ENCODE measurements around the gene A3GALT2. TPM values are rescaled to one million over a fixed set of nuclear protein-coding genes. Genes with fewer than 3 reads are reported as not detected.

Gene A3GALT2
- total RNA-seq, 1 donor: not detected

DNA sequence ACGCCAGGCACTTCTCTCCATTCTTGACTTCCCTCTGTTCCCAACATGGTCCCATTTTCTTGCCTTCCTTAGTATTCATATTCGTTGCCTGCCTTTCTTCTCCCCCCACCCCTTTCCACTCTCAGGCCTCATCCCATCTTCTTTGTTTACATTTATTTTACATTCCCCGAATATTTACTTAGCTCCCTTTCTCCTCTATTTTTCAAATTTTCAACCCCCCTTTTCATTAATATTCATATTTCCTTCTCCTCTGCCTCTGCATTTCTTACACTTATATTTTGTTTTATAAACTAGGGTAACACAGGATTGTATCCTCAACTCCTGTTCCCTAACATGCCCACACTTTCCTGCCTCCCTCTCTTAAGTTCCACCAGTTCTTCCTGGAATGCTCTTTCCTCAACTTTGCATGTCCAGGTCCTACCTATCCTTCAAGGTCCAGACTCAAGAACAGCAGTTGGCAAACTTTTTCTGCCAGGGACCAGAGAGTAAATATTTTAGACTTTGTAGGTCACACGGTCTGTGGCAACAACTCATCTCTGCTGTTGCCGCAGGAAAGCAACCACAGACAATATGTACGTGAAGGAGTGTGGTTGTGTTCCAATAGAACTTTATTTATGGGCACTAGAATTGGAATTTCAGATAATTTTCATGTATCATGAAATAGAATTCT, 29.8 kb upstream of the A3GALT2 start:
- DNase-seq (ENCODE audit: low read depth in 2 of 3, low spot score in 2 of 3): no peak

DNA sequence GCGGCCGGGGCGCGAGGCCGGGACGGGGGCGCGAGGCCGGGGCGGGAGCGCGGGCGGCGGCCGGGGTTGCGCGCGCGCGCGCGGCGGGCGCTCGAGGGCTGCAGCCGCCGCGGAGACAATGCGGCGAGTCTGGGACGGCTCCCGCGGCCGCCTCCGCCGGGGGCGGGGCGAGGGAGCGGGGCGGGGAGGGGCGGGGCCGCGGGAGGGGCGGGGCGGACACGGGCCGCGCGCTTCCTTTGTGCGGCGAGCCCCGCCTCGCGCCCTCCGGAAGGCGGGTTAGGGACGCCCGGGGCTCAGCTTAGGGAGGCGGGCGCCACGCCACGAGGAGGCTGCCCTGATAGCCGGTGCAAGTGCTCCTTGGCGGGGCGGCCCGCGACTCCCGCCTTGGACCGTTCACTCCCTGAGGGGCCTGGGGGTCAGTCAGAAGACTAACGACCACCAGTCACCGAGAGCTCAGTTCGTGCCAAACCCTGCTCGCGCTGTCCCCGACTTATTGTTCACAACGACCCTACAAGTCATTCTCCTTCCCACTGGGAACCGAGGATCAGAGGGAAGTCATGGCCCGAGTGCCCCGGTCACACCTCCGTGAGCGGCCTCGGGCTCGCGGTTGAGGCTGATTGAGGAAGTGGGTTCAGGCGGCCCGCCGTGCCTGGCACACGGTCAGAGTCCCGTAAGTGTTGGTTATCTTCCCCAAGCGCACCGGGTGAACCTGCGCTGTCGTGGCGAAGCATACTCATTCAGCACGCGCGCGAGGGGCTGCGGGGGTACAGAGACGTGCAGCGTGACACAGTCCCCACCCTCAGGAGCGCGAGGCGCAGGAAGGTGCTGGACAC, 29.1 kb upstream of the A3GALT2 start:
- peak; percentile 60 to 83 (median 83) for DNase-seq (ENCODE audit: low read depth in 2 of 3, low spot score in 2 of 3)

DNA sequence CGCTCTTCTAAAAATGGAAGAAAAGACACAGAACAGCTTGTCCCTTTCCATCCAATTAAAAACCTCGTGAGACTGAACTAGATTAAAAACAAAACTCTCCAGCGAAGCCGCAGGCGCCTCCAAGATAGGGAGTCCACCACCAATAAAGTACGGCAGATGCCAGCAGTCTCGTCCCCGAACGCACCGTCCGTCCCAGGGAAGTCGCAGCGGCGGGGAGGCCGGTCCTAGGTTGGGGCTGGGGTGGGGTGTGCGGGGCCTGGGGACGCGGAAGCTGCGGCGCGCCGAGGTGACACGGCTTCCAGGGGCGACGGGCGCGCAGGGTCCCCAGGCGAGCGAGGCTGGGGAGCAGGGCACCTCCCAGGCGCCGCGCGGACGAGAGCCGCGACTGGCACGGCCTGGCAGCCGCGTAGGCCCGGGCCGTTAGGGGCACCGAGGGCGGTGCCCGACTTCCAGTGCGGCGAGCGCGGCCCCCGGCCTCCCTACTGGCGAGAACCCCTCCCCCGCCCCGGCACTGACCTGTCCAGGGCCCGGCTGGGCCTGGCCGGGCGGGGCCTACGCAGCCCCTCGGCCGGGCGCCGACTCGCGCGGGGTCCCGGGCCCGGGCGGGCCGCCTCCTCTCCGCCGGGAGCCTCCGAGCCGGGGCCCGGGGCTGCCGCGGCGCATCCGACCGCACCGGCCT, 28.3 kb upstream of the A3GALT2 start:
- DNase-seq (ENCODE audit: low read depth in 2 of 3, low spot score in 2 of 3): peak in 2 of 3 donors; percentile 46 to 61

DNA sequence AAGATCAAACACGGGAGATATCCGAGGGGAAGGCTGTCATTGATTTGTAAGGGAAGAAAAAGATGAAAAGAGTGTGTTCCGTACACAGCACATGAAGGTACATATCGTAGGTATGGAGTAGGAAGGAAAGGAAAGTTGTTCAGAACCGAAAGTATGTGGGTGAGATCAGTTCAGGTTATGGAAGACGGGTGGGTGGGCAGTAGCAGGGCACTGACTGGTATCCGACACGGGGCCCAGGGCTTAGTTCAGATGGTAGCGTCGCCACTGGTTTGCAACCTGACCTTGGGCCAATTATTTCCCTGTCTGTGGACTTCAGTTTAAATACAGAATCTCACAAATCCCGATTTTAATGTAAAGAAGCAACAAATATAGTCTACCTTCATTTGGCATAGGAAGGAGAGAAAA, 27.8 kb upstream of the A3GALT2 start:
- peak in 2 of 3 donors; percentile 25 to 26 for DNase-seq (ENCODE audit: low read depth in 2 of 3, low spot score in 2 of 3)

DNA sequence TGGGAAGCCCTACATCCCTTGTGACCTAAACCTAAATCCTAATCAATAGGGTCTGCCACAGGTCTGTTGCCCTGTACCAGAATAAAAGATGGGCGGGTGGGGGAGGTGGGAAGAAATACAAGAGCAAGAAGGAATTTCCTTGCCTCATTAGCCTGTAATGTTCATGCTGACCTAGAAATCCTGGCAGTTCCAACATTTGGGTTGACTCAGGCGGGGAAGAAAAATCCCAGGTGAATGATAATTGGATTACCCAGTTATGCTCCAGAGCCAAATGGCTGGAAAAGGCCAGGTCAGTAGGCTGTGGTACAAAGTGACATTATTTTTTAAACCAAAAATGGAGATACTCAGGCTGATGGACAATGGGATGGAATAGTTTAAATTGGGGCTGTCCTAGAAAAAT, 27.3 kb upstream of the A3GALT2 start:
- DNase-seq (ENCODE audit: low read depth in 2 of 3, low spot score in 2 of 3): no peak

DNA sequence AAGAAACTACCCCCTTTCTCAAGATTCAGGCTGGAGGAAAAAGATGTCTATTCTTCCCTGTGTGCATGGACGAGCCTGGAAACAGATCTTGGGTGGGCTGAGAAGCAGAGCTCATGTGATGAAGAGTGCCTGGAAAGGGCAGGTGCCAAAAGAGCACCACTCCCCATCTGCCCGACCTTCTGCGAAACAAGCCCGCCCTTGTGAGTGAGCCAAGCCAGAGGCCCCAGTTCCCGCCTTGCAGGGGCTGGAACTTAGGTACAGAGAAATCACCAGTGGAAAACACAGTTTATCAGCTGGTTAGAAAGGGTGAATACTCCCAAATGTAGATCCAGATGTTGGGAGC, 26.7 kb upstream of the A3GALT2 start:
- no peak for DNase-seq (ENCODE audit: low read depth in 2 of 3, low spot score in 2 of 3)

DNA sequence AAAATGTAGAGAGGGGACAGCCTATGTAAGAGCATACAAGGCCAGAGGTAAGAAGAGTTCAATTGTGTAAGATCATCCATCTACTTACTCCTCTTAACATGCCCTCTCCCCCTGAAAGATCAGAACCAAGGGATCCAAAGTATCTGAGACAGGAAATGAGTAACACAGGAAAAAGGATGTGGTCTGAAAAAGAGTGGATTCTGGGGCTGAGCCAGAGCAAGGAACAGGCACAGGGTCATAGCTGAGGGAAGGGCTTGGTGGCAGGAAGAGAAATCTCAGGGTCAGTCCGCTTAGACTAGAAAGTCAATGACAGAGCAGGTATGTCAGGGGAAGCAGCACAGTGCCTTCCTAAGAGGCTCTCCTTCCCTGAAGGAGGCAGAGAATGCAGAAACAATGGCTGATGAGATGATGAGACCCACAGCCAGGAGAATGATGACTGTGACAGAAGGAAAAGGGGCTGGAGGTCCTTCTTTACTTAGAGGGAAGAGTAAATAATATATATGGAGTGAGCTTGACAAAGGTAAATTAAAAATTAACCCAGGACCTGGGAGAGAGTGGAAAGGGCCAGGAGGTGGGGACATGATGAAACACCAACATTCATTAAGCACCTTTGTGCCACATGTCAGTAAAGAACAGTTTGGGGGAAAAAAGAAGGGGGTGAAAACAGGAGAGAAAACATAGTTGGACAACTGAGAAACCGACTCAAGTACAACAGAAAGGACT, 26.2 kb upstream of the A3GALT2 start:
- peak in 1 of 3 donors; percentile 30 for DNase-seq (ENCODE audit: low read depth in 2 of 3, low spot score in 2 of 3)

DNA sequence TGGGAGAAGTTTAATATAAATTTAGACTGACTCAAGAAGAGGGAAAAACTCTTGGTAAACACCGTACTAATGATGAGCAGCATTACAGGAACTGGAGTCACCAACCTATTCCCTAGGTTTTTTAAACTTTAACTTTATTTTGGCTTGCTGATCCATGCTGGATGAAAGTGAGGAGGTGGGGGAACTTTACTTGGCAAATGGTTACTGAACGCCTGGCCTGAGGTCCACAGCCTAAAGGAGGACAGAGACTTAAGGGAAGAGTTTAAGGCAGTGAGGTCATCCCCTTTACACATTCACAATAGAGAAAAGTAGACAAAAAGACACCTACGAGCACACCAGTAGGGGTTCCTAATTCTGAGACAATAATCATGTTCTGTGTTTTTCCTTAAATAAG, 25.6 kb upstream of the A3GALT2 start:
- DNase-seq (ENCODE audit: low read depth in 2 of 3, low spot score in 2 of 3): no peak

DNA sequence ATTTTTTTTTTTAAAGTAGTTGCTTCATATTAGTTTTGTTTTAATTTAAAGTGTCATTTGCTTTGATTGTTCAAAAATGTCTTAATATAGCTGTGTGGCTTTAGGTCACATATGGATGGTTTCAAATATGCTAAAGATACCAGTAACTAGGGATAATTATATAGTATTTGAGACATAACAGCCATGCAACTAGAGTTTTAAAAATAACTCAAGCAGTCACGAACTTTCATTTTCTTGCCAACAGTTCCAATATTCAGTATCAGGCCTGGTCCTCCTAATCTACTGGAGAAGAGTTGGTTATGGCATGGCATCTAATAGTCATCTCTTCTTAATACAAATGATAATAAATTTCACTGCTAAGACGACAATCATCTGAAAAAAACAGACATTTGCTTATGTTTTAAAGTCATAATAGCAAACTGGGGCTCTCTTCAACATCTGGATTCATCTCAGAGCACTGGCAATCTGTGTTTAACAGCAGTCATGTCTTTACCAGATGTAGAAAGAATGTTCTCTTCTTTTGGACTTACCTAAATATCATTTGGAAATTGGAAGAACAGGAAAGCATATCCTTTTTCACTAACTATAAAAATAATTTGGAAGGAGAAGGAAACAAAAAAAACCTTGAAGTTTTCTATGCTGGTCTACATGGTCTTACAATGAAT, 24.1 kb upstream of the A3GALT2 start:
- no peak for DNase-seq (ENCODE audit: low read depth in 2 of 3, low spot score in 2 of 3)

DNA sequence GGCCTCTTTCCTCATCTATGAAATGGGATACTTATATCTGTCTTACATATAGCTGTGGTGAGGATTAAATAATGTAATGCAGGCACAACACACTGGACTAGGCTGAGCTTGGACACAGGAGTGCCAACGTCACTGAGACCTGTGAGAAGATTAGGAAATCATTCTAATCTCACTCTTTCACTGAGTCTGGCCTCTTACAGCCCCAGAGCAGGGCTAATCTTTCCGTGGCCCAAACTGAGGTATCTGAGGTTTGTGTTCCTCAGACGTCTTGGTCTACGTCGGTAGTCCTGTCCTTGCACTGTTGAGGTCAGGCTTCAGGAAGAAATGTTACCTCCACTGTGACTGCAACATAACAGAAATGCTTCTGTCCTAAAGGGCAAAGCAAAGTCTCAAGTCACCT, 22.6 kb upstream of the A3GALT2 start:
- DNase-seq (ENCODE audit: low read depth in 2 of 3, low spot score in 2 of 3): no peak

DNA sequence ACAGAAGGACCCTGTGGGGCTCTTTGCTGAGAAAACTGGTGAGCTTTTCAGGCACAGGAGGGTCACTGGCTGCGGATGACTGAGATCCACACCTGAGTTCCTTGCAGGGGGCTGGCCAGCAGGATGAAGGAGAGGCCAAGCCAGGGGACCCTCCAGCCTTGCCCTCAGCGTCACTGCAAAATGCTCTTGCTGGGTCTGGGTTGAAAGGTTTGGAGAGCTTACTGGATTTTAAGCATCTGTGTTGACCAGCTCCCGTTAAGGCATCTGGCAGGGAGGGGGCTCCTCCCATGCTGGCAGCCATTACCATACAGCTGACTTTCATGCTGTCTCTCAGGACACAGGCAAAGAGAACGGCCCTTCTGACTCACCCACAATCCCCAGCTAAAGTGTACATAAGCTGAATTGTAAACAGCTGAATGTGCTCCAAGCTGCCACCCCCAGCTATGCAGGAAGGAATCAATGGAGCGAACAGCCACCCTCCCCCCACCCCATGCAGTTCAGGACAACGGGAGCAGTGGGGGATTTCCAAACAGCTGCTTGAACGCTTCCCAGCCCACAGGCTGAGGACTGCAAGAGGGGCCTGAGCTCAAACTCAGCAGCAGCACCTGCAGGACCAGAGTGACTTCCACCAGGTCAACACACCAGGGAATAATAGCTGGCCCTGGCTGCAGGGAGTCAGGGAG, 21.3 kb upstream of the A3GALT2 start:
- DNase-seq (ENCODE audit: low read depth in 2 of 3, low spot score in 2 of 3): no peak

DNA sequence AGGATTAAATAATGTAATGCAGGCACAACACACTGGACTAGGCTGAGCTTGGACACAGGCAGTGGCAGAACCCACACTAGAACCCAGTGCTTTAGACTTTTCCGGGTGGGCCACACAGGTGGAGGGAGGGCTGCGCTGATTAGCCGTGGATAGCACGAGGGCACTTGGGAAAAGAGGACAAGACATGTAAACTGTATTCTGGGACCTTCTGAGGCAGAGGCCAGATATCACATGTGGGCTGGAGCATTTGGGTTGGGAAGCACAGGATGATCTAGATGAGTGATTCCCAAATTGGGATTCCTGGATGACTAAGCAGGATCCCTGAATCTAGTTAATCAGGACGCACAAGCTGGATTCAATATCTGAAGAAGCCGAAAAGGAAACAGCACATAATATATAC, 20.3 kb upstream of the A3GALT2 start:
- DNase-seq (ENCODE audit: low read depth in 2 of 3, low spot score in 2 of 3): no peak

DNA sequence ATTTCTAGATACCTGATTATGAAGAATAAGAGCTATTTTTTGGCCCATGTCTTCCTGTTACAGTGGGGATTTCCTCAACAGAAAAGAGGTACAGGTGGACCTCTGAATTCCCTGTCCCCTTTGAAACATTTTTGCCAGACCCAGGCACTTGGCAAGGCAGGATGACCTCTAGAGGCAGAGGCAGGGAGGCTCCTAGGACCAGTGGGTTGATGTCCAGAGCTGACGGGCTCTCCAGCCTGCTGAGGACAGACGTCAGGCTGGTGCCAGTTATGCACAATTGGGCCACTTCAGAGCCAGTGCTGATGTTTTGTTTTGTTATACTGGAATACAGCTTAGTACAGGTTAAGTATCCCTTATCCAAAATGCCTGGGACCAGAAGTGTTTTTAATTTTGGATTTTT, 18.5 kb upstream of the A3GALT2 start:
- no peak for DNase-seq (ENCODE audit: low read depth in 2 of 3, low spot score in 2 of 3)

DNA sequence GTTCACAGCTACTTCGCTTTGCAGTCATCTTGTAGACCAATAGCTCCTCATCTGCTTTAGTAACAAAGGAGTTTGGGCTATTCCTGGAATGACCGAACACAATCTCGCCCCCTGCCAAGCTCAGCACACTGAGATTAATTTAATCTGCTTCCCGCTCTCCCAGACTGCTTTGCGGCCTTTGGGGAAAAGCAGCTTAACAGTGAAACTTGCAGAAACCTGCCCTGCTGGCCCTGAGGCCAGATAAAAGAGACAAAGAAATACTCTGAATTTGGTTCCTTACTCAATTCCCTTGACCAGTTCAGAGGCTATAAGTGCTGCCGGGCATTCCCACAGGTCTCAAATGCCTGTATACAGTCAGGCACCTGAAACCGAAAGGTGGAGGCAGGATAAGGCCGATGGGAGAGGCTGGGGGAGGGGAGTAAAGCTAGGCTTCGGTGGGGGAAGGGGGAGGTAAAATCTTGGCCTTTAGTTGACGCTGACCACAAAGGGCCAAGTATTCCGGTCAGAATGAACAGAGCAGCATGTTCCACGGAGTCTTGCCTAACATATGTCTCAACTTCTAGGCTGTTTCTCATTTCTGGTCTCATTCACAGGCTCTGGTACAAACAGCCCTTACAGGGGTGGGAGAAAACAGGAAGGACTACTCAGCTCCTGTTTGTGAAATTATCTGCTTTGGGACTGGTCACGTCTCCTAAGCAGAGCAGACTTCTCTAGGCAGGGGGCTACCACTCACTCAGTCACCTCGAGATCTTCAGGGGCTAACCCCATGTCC, 17.7 kb upstream of the A3GALT2 start:
- DNase-seq (ENCODE audit: low read depth in 2 of 3, low spot score in 2 of 3): no peak

DNA sequence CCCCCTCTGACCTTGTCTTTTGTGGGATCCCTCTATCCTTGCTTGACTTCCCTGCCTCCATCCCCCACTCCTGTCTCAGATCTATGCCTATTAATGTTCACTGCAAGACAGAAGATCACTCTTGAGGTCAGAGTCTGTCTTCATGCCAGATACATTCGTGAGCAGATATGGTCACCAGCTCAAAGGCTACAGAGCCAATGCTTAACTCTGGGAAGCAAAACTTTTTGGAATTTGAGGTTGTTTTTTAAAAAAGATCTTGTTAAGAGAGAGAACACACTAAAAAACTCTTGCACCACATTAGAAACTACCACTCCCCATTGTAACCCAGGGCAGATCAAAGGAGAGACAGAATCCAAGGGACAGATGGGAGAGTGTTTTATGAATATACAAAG, 17.1 kb upstream of the A3GALT2 start:
- no peak for DNase-seq (ENCODE audit: low read depth in 2 of 3, low spot score in 2 of 3)

DNA sequence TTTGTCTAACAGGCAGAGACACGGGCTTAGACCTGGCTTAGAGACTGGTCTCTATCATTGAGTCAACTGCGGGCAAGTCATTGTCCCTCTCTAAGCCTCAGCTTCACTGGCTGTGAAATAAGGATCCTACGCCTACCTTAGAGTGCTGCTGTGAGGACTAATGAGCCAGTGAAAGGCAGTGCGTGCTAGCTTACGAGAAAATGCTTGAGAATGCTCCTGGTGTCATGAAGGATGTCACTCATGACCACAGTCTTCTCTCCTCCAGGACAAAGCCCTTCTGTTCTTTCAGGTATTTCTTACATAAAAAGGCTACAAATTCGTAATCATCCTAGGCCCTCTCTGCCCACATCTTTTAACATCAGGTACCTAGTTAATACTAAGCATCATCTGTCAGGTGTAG, 16.5 kb upstream of the A3GALT2 start:
- DNase-seq (ENCODE audit: low read depth in 2 of 3, low spot score in 2 of 3): no peak

DNA sequence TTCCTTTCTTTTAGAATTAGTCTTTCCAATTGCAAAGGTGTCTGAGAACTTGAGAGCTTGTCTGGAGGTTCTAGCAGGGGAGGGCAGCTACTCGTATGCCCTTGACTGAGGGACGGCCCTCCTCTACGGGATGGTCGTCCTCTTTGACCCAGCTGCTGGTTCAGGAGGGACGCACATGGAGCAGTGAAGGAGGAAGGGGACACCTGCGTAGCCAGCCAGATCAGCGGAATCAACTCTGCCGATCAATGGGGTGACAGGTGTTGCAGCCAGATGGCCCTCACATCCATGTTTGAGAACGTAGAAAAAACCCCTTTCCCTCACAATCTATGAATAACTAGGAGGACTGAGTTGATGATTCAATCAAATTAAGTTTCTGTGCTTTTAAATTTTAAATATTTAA, 15.7 kb upstream of the A3GALT2 start:
- DNase-seq (ENCODE audit: low read depth in 2 of 3, low spot score in 2 of 3): no peak

DNA sequence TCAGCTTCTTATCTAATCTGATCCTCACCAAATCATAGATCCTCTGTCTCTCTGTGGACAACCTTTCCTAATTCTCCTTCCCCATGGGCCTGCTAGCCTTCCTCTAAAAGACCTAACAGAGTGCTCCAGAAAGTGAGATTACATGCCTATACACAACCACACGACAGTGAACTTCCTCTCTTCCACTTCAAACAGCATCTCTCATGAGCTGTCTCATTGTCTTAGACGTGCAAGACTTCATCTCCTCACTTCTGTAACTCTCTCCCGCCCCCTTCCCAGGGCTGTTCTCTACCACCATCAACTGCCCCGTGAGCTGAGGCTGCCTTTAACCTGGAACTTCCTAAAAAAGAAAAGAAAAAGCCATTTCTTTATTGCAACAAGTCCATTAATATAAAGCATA, 14.1 kb upstream of the A3GALT2 start:
- no peak for DNase-seq (ENCODE audit: low read depth in 2 of 3, low spot score in 2 of 3)

DNA sequence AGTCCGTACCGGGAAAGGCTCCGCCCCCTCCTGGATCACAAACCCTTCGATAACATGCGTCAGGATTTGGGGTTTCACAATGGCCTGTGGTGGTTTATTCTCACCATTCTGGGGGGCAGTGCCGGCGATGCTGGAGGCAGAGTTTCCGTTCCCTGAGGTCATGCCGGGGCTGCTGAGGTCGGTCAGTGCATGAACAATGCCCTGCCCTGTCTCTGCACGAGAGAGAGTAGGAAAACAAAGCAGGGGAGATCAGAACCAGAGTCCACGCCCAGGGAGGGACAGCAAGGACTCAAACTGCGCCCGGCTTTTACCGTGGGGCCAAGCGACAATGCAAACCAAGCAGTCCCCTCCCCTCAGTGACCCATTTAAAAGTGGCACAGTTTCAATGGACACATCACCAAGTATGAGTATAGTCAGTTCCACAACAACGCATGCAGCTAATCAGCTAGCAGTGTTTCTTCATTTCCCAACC, 13.2 kb upstream of the A3GALT2 start:
- no peak for DNase-seq (ENCODE audit: low read depth in 2 of 3, low spot score in 2 of 3)
